ENCODE measurements around the gene OPN1SW.

The OPN1SW gene

GRCh38 chr7:128792471-128793180 is 17.0 kb upstream of the OPN1SW start:
- no peak for DNase-seq

- no peak for DNase-seq
These were observed 16.4 kb upstream of the OPN1SW start for GRCh38 chr7:128791972-128792327.

DNA sequence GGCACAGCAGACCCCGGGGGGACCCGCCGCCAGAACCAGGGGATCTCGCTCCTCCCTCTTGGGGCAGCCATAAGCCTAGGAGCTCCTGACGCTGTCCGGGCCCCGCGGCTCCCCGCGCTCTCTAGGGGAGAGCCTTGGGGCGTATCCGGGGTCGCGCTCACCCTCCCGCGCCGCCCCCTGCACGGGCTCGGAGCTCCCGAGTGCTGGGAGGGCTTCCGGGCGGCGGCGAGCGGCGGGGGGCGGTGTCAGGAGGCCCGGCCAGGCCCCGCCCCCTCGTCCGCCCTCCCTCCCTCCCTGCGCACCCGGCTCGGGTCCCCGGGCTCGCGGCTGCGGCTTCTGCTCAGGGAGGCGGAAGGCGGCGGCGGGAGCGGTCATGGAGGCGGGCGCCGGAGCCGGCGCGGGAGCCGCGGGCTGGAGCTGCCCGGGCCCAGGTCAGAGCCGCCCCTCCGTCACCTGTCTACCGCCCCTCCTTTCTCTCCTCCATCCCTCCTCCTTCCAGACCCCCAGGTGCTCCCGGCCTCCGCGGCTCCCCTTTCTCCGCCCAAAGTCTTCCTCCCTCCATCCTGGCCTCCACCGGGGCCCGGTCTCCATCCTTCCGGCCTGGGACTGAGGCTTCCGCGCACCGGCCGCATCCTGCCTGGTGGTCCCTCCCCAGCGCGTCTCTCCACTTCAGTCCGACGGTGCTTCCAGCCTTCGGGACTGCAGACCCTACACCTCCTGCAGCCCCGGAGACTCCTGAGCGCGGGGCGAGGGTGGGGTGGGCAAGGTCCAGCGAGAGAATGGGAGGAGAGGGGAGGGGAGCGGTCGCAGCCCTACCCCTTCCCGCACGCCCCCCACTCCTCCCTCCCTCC is 15.8 kb upstream of the OPN1SW start, which contains the start of gene CCDC136:
Gene CCDC136, plus strand, starts transcription at position 848 of the 851 bp plus-strand sequence. CDS start 444 bp downstream, outside the sequence.
- peak; percentile 62 for DNase-seq

DNA sequence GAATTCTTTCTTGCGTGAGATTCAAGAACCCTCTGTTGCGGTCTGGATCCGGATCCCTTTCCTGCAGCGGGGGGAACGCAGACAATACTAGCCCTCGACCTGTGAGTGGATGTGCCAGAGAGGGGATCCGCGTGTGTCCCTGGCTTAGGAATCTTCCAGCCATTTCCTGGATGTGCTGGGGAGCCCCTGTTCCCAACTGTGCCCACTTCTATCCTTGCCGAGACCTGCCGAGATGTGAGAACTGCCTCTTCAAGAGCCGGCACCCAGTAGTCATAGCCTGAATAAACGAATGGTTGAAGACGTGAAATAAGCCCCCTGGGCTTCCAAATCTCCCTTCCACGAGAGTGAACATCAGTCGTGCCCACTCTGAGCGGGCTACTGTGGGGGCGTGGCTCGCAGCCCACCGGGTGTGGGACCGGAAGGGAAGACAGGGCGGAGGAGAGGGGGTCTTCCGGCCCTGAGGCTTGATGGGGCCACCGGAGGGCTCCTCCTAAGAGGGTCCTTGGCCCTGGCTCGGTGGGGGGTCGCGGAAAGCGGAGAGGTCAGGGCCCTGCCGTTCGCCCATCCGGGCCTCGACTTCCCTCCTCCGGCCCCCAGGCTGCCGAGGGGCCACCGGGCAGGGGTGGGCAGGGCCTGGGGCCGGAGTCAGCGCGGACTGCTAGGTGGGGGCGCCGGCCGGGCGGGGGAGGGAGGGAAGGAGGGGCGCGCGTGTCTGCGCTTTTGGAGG is 14.9 kb upstream of the OPN1SW start:
- DNase-seq, result no peak

DNA sequence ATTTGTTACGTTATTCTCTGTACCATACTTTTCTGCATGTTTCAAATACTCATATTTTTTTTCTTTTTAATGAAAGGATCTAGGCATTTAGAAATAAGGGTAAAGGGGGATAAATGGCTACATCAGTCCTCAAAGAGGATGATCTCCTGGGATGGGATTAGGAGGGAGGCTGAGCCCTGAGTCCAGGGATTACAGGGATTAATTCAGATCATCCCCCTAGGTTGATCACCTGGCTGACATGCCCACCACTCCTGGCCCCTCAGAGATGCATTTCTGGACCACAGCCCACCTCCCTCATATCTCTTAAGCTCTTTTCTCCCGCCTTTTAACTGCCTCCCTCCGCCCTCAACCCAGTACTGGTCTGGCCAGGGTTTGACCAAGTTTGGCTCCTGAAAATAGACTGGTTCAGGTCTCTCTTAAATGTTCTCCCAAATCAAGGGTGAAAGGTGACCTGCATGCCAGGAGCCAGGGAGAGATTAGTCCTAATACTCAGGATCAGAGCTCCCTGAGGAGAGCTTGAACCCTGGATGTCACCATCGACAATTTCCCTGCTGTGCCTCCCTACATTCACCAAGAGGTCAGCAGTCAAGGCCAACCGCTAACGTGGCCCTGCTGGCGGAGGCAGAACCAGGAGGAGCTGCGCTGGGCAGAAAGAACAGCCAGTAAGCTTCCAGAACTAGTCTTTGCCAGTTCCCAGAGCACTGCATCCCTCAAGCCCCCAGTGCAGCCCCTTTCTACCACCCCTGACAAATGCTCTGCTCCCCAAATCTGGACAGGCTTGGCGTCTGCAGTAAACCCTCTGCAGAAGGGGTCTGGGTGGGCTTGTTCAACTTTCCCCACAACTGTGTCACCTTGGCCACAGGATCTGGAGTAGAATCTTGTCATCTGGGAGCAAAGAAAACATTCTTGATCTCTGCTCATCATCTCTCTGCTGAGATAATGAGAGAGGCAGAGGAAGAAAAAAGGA is 13.1 kb upstream of the OPN1SW start:
- DNase-seq, result no peak

DNA sequence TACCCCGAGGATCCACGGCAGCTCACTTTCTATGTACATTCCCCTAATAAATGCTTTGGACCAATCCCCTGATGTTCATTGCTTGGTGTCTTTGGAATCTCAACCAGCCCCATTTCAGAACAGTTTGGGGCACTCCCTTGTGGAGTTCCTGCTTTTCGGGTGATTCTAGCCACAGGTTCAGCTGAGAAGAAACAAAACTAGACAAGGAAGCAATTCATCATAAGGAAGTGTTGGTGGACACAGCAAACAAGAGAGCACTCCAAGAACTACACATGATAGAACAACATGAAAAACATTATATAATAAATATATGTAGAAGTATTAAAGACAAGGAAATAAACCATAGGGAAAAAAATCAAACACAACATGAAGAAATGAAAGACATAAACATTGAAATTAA is 10.1 kb upstream of the OPN1SW start:
- DNase-seq, result no peak

- no peak for DNase-seq
These were observed 7.7 kb upstream of the OPN1SW start for GRCh38 chr7:128783143-128783861.

DNA sequence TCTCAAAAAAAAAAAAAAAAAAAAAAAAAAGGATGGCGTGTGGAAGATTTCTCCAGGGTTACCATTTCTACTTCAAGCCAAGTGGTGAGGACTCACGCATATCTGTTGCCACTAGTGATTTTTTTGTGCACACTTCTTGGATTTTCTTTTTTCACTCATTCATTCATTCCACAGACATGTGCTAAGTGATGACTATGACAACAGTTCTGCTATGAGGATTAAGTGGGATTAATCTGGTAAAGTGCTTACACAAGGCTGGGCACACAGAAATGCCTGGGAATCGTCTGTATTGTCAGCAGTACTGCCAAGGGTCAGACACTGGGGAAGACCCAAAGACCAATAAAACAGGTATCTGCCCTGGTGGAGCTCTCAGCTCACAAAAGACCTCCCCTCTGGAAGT is 6.3 kb upstream of the OPN1SW start:
- no peak for DNase-seq

DNA sequence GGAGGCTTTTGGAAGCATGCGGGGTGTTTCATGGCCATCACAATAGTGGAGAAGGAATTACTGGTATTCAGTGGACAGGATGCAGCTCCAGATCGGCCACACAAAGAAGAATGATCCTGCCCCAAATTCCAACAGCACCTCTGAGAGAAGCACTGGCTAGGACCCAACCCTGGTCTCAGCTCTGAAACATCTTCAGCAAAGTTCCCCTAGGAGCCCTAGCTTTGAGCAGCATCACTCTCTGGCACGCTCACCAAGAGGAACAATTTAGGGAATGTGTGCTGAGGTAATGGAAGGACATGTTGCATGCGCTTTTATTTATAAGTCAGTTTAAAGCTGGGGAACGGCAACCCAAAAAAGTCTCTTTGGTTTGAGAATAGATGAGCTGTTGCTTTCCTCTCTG is 5.5 kb upstream of the OPN1SW start:
- no peak for DNase-seq

GRCh38 chr7:128778946-128779345 is 3.4 kb upstream of the OPN1SW start:
- DNase-seq, result no peak

DNA sequence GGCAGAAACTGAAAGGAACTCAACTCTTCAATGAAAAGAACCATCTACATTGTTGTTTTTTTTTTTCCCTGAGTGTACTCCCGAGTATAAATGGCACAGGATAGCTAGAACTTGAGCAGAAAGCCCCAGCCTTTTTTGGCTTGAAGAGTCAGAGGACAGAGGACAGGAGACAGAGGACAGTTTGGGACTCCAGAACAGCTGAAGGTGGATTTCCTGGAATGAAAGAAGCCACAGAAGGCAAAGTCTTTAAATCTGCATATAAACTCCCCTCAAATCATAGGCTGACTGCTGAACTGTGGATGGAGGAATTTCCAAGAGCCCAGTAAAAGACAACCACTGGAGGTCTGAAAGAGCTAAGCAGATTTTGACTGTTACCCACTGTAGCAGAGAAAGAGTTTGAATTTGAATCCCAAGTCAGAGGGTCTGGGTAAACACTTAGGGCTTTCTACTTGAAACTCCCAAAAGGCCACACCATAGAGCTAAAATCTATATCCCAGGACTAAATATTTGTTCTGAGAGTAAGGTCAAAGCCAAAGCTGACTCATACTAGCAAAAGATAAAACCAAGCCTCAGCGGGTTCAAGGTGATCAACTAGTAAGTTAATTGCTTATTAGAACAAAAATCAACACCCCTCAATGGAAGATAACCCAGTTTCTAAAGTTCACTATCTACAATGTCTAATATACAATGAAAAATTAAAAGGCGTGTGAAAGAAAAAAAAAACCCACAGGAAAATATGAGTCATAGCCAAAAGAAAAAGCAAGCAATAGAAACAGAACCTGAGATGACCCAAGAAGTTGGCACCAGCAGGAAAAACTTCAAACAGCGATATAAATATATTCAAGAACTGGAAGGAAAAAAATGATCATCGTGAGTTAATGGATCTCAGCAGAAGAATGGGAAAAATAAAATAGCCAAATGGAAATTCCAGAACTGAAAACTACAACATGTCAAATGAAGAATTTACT is 1.8 kb upstream of the OPN1SW start:
- no peak for DNase-seq

DNA sequence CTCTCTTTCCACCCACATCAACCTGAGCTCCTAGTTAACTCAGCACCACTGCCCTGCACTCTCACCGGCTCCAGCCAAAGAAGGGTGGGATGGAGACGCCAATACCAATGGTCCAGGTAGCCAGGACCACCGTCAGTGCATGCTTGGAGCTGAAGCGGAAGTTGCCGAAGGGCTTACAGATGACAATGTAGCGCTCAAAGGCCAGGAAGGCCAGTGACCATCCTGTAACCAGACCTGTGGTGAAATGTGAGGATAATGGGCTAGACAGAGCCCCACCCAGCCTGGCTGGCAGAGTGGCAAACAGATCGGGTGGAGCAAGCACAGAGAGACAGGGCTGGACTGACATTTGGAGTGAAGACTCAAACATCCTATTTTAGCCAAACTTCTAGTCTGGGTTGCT is 673 bp downstream of the OPN1SW start:
- DNase-seq, result no peak

GRCh38 chr7:128774029-128774689 is 1.4 kb downstream of the OPN1SW start:
- no peak for DNase-seq

- DNase-seq, result no peak
These were observed 2.0 kb downstream of the OPN1SW start for GRCh38 chr7:128773604-128774003.

GRCh38 chr7:128770233-128770632 is 5.4 kb downstream of the OPN1SW start:
- DNase-seq, result no peak

DNA sequence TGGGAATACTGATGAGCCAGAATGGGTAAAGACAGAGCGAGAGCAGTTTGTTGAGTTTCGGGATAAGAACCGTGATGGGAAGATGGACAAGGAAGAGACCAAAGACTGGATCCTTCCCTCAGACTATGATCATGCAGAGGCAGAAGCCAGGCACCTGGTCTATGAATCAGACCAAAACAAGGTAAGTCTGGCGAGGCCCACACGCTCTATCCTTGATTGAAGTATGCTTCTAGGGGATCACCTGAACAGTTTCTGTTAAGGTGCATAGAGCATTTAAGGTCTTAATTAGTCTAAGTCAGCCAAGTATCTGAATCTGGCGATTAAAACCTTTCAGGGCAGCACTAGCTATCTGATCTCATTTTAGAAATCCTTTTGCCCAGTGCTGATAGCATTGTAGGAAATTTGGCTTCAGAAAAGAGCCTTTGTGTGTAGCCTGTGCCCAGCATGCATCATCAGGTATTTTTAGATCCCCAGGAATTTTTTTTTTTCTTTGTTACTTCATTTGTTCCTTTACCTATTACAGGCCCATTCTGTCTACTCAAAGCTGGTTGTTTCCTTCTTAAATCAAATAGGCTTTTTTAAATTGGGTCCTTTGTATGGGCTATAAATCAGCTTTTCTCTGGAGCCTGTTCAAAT is 8.0 kb downstream of the OPN1SW start:
- DNase-seq, result no peak

DNA sequence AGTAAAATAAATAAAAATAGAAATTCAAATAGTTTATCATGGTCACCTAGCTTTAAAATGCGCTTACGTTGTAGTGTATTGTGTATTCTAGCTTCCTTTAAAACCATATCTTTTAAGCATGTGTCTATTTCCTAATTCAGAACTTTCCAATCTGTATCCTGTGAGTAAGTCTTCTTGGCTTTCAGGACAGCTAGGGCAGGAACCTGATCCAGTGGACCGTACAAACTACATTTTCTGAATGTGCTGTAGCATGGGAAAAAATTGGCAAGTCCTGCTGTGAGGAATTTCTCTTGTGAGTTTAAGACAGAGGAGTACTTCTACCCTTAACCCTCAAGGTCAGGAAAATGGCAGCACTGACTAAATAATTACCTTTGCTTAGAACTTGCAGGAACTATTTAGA is 12.1 kb downstream of the OPN1SW start:
- DNase-seq, result no peak

GRCh38 chr7:128759242-128759641 is 16.4 kb downstream of the OPN1SW start:
- no peak for DNase-seq

- no peak for DNase-seq
These were observed 17.0 kb downstream of the OPN1SW start for GRCh38 chr7:128758553-128758952.
